SK-N-SH (cell line): Measurements from ENCODE around the gene TBL1Y. TPM values are rescaled to one million over a fixed set of nuclear protein-coding genes. Genes with fewer than 3 reads are reported as not detected.

Experiments used
- CTCF ChIA-PET: fragments of 300-600, 350-600 bp; formaldehyde crosslinking; extraction: SDS; loops from one replicate; lab custom pipeline; 2021; lab: Yijun Ruan, JAX
- POLR2A ChIA-PET: fragments of 350-600 bp; sonication (Branson Sonifier 250); formaldehyde crosslinking; extraction: SDS; loops from one replicate; lab custom pipeline; 2020; ENCODE audit warnings: antibody characterized with exemption, inconsistent platforms; lab: Yijun Ruan, JAX
- DNase-seq: peaks from one replicate; pipeline ENCODE4 v3.0.0; 2012
- H2AFZ ChIP-seq: fragments of 200-600 bp; sonication (generic); 2 replicates; pipeline ENCODE4 v1.8.1; 2016; ENCODE audit warnings: antibody characterized with exemption, mild to moderate bottlenecking, low read depth
- H3F3A ChIP-seq: fragments of 200-600 bp; sonication (generic); replicated peaks from 2 replicates; pipeline ENCODE3; 2016; ENCODE audit warnings: antibody characterized with exemption, mild to moderate bottlenecking; ENCODE audit not compliant: insufficient read depth
- H3K27ac ChIP-seq, 2 experiments: fragments of 200-500 bp in 1 of 2; fragments of 200-600 bp in 1 of 2; sonication (Bioruptor generic) in 1 of 2; sonication (generic), shearing (Covaris generic) in 1 of 2; 2 replicates each; pipeline versions ENCODE4 v1.5.1 to v1.6.1; 2014 to 2016; ENCODE audit warnings: low read depth in 2 of 2, inconsistent platforms in 1 of 2, low read length in 1 of 2, mild to moderate bottlenecking in 1 of 2, mixed read lengths in 1 of 2
- H3K27me3 ChIP-seq: fragments of 200-600 bp; sonication (generic), shearing (Covaris generic); 2 replicates; pipeline ENCODE4 v1.6.1; 2016; ENCODE audit warnings: mixed run types; ENCODE audit not compliant: insufficient read depth
- H3K36me3 ChIP-seq, 2 experiments: fragments of 200-500 bp in 1 of 2; fragments of 200-600 bp in 1 of 2; sonication (Bioruptor generic) in 1 of 2; sonication (generic) in 1 of 2; replicated peaks in 1 of 2; 2 replicates each; pipeline versions ENCODE3 to v1.5.1; 2014 to 2016; ENCODE audit warnings: low read length in 1 of 2, mild to moderate bottlenecking in 1 of 2; ENCODE audit not compliant: insufficient read depth in 2 of 2, control insufficient read depth in 1 of 2
- H3K4me1 ChIP-seq, 2 experiments: fragments of 200-500 bp in 1 of 2; fragments of 200-600 bp in 1 of 2; sonication (Bioruptor generic) in 1 of 2; sonication (generic), shearing (Covaris generic) in 1 of 2; 2 replicates each; pipeline versions ENCODE4 v1.5.1 to v1.6.1; 2014 to 2016; ENCODE audit warnings: low read depth in 1 of 2, low read length in 1 of 2, mixed run types in 1 of 2; ENCODE audit not compliant: insufficient read depth in 2 of 2, control insufficient read depth in 1 of 2
- H3K4me2 ChIP-seq: fragments of 200-600 bp; sonication (generic), shearing (Covaris generic); 2 replicates; pipeline ENCODE4 v1.6.1; 2017; ENCODE audit warnings: mixed run types
- H3K4me3 ChIP-seq, 2 experiments: fragments of 200-500 bp in 1 of 2; fragments of 200-600 bp in 1 of 2; sonication (Bioruptor generic) in 1 of 2; sonication (generic), shearing (Covaris generic) in 1 of 2; 2 replicates each; pipeline versions ENCODE4 v1.5.1 to v1.8.1; 2014 to 2016; ENCODE audit warnings: low read depth in 2 of 2, inconsistent platforms in 1 of 2, low read length in 1 of 2, mild to moderate bottlenecking in 1 of 2, mixed read lengths in 1 of 2, moderate library complexity in 1 of 2
- H3K79me2 ChIP-seq: fragments of 200-600 bp; sonication (generic); 2 replicates; pipeline ENCODE4 v1.8.1; 2017; ENCODE audit warnings: mild to moderate bottlenecking; ENCODE audit not compliant: insufficient read depth
- H3K9ac ChIP-seq: fragments of 200-600 bp; sonication (generic); 2 replicates; pipeline ENCODE4 v1.6.1; 2017; ENCODE audit warnings: mixed run types
- H3K9me2 ChIP-seq: fragments of 200-600 bp; sonication (generic); 2 replicates; pipeline ENCODE4 v1.6.1; 2017; ENCODE audit warnings: mixed run types
- H3K9me3 ChIP-seq: fragments of 200-600 bp; sonication (generic); 2 replicates; pipeline ENCODE4 v1.6.1; 2017; ENCODE audit warnings: mixed run types, mild to moderate bottlenecking, moderate library complexity
- H4K20me1 ChIP-seq: fragments of 200-600 bp; sonication (generic); 2 replicates; pipeline ENCODE4 v1.6.1; 2017; ENCODE audit warnings: mild to moderate bottlenecking, mixed run types; ENCODE audit not compliant: insufficient read depth
- CHD2 ChIP-seq: fragments of 150-350 bp; IDR thresholded peaks from 2 replicates; pipeline ENCODE4 v1.6.1; 2018; ENCODE audit warnings: low read length; ENCODE audit not compliant: partially characterized antibody
- IRF3 ChIP-seq: fragments of 150-350 bp; IDR thresholded peaks from 2 replicates; pipeline ENCODE4 v1.6.1; 2016; ENCODE audit warnings: mild to moderate bottlenecking, low read depth, low read length
- MAX ChIP-seq: IDR thresholded peaks from 2 replicates; pipeline ENCODE4 v1.4.0; 2012; ENCODE audit warnings: low read depth
- NFIC ChIP-seq: IDR thresholded peaks from 2 replicates; pipeline ENCODE4 v1.4.0; 2012; ENCODE audit warnings: borderline replicate concordance
- NRF1 ChIP-seq: IDR thresholded peaks from 2 replicates; pipeline ENCODE4 v1.6.1; 2012; ENCODE audit warnings: low read depth, mild to moderate bottlenecking, low read length
- PBX3 ChIP-seq: IDR thresholded peaks from 2 replicates; pipeline ENCODE4; 2012
- RAD21 ChIP-seq: IDR thresholded peaks from 2 replicates; pipeline ENCODE4 v1.6.1; 2012; ENCODE audit warnings: mild to moderate bottlenecking, low read length
- RCOR1 ChIP-seq: fragments of 150-350 bp; IDR thresholded peaks from 2 replicates; pipeline ENCODE4 v1.6.1; 2017; ENCODE audit warnings: antibody characterized with exemption, low read length
- REST ChIP-seq: IDR thresholded peaks from 2 replicates; pipeline ENCODE4 v1.6.1; 2012; ENCODE audit warnings: mild to moderate bottlenecking, low read depth, low read length, moderate library complexity
- TAF1 ChIP-seq: IDR thresholded peaks from 2 replicates; pipeline ENCODE4 v1.6.1; 2012; ENCODE audit warnings: low read depth, mild to moderate bottlenecking, low read length, moderate library complexity, borderline replicate concordance
- USF1 ChIP-seq: IDR thresholded peaks from 2 replicates; pipeline ENCODE4 v1.4.0; 2012; ENCODE audit warnings: low read depth, borderline replicate concordance
- USF2 ChIP-seq: fragments of 150-350 bp; IDR thresholded peaks from 2 replicates; pipeline ENCODE4 v1.6.1; 2017; ENCODE audit warnings: antibody characterized with exemption, low read length, low read depth, borderline replicate concordance
- YY1 ChIP-seq: IDR thresholded peaks from 2 replicates; pipeline ENCODE4 v1.4.0; 2012; ENCODE audit warnings: low read depth, mild to moderate bottlenecking
- ZBTB33 ChIP-seq: IDR thresholded peaks from 2 replicates; pipeline ENCODE4 v1.4.0; 2012; ENCODE audit warnings: low read depth, borderline replicate concordance
- WGBS: methylation state at CpG from one replicate; pipeline ENCODE4 v1.1.6; 2017; ENCODE audit warnings: low lambda C conversion rate; 5-methylcytosine and 5-hydroxymethylcytosine counted together
- polyA plus RNA-seq, 3 experiments: library from polyadenylated mRNA; depleted of rRNA; stranded (reverse); fragments of >200 nt; gene quantifications; 2 replicates each; pipeline ENCODE4 v1.2.3, GENCODE V29; 2012

Gene TBL1Y
- polyA plus RNA-seq, 1 of the 3 experiments (the other 2 are of a cell fraction): not detected

GRCh38 chrY:7092836-7093235 is 182.3 kb downstream of the TBL1Y start:
- no peak overlapping the region for H3K27ac ChIP-seq
- WGBS: no CpG with 5 or more reads among the region's 1 CpG
- H4K20me1 ChIP-seq: no peaks in the 10 kb centered on the region
- H3K9me2 ChIP-seq: no peaks in the 10 kb centered on the region
- no peak for TF ChIP-seq PBX3
- no peak for TF ChIP-seq USF2
- TF ChIP-seq TAF1: no peak
- no peak for TF ChIP-seq YY1
- TF ChIP-seq CHD2: no peak
- TF ChIP-seq RCOR1: no peak
- no peak for TF ChIP-seq IRF3
- TF ChIP-seq RAD21: no peak
- no peak for TF ChIP-seq NRF1
- no peak for TF ChIP-seq ZBTB33
- TF ChIP-seq USF1: no peak
- TF ChIP-seq MAX: no peak
- no peak for TF ChIP-seq REST
- TF ChIP-seq NFIC: no peak
- no peak overlapping the region for H2AFZ ChIP-seq
- no peak for DNase-seq
- no peaks in the 10 kb centered on the region for H3K4me1 ChIP-seq
- H3F3A ChIP-seq: no peaks in the 10 kb centered on the region
- ChIA-PET CTCF (no interaction called here), POLR2A (no interaction called here)
- no peak overlapping the region for H3K9ac ChIP-seq
- H3K27me3 ChIP-seq: no peaks in the 10 kb centered on the region
- H3K4me3 ChIP-seq: no peak overlapping the region
- no peak overlapping the region for H3K4me2 ChIP-seq
- H3K9me3 ChIP-seq: no peaks in the 10 kb centered on the region
- no peaks in the 10 kb centered on the region for H3K36me3 ChIP-seq
- no peaks in the 10 kb centered on the region for H3K79me2 ChIP-seq
